Panc1 (cell line): Measurements from ENCODE around the gene GSG1.

Source experiments
- POLR2AphosphoS5 ChIP-seq: IDR thresholded peaks from 2 replicates; pipeline ENCODE4 v1.6.1; 2012; ENCODE audit warnings: mild to moderate bottlenecking, low read depth, low read length, moderate library complexity
- SIN3A ChIP-seq: IDR thresholded peaks from 2 replicates; pipeline ENCODE4 v1.6.1; 2012; ENCODE audit warnings: low read depth, mild to moderate bottlenecking, low read length, moderate library complexity, borderline replicate concordance; ENCODE audit not compliant: insufficient read depth
- TCF7L2 ChIP-seq: IDR thresholded peaks from 2 replicates; pipeline ENCODE4 v1.6.1; 2011; ENCODE audit warnings: mild to moderate bottlenecking, low read depth, low read length, inconsistent platforms
- TF ChIP-seq, protein P1 (sequence below): fragments of 450-650 bp; IDR thresholded peaks from 2 replicates; pipeline ENCODE4 v1.5.1; 2017; ENCODE audit warnings: mild to moderate bottlenecking
- TF ChIP-seq, protein P2 (sequence below), 2 experiments: IDR thresholded peaks; 2 replicates each; pipeline ENCODE4 v1.6.1; 2011 to 2012; ENCODE audit warnings: low read depth in 2 of 2, control low read depth in 1 of 2, low read length in 1 of 2, mild to moderate bottlenecking in 1 of 2, moderate library complexity in 1 of 2; ENCODE audit not compliant: insufficient read depth in 1 of 2

DNA sequence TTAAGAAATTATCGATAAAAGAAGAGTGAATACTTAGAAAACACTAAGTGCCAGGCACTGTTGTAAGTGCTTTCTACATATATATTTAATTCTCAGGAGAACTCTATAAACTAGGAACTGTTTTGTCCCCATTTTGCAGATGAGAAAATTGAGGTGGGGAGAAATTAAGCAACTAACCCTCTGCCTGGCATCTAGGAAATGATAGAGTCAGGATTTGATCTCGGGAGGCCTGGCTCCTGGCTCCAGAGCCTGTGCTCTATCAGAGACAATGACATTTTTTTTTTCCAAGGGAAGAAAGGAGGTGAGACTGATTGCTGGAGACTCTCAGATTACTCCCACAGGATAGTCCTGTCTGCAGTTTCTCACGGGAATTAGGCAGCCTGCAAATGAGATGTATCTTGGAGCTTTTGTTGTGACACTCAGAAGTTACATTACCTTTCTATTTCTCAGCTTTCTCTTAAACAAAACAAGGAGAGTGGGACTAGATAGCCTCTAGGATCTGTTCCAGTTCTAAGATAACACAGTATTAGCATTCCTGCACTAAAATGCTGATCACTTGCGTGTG is 60.7 kb downstream of the GSG1 start:
- TF ChIP-seq, protein P1, sequence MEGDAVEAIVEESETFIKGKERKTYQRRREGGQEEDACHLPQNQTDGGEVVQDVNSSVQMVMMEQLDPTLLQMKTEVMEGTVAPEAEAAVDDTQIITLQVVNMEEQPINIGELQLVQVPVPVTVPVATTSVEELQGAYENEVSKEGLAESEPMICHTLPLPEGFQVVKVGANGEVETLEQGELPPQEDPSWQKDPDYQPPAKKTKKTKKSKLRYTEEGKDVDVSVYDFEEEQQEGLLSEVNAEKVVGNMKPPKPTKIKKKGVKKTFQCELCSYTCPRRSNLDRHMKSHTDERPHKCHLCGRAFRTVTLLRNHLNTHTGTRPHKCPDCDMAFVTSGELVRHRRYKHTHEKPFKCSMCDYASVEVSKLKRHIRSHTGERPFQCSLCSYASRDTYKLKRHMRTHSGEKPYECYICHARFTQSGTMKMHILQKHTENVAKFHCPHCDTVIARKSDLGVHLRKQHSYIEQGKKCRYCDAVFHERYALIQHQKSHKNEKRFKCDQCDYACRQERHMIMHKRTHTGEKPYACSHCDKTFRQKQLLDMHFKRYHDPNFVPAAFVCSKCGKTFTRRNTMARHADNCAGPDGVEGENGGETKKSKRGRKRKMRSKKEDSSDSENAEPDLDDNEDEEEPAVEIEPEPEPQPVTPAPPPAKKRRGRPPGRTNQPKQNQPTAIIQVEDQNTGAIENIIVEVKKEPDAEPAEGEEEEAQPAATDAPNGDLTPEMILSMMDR: no peak
- TF ChIP-seq, protein P2, sequence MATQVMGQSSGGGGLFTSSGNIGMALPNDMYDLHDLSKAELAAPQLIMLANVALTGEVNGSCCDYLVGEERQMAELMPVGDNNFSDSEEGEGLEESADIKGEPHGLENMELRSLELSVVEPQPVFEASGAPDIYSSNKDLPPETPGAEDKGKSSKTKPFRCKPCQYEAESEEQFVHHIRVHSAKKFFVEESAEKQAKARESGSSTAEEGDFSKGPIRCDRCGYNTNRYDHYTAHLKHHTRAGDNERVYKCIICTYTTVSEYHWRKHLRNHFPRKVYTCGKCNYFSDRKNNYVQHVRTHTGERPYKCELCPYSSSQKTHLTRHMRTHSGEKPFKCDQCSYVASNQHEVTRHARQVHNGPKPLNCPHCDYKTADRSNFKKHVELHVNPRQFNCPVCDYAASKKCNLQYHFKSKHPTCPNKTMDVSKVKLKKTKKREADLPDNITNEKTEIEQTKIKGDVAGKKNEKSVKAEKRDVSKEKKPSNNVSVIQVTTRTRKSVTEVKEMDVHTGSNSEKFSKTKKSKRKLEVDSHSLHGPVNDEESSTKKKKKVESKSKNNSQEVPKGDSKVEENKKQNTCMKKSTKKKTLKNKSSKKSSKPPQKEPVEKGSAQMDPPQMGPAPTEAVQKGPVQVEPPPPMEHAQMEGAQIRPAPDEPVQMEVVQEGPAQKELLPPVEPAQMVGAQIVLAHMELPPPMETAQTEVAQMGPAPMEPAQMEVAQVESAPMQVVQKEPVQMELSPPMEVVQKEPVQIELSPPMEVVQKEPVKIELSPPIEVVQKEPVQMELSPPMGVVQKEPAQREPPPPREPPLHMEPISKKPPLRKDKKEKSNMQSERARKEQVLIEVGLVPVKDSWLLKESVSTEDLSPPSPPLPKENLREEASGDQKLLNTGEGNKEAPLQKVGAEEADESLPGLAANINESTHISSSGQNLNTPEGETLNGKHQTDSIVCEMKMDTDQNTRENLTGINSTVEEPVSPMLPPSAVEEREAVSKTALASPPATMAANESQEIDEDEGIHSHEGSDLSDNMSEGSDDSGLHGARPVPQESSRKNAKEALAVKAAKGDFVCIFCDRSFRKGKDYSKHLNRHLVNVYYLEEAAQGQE (IDR thresholded peaks at IDR 0.05; ENCODE audit: insufficient read depth in 1 of 2, low read depth in 2 of 2, low read length in 1 of 2): no peak
- TF ChIP-seq TCF7L2 (no peak), POLR2AphosphoS5 (no peak), SIN3A (no peak)
